Limb (tissue), 2 donors: ENCODE measurements around the gene CLEC19A.

Experiments used
- DNase-seq, 2 donors: peaks; one replicate each; pipeline ENCODE4 v3.0.0-alpha.2; 2016; ENCODE audit errors: extremely low spot score in 2 of 2

The CLEC19A gene

GRCh38 chr16:19285431-19285830 lies at the start of gene CLEC19A:
TSS of gene CLEC19A (plus strand) at chr16:19285731. CDS start at chr16:19285852, 121 bp downstream.
- DNase-seq, result no peak

GRCh38 chr16:19235886-19236285 lies 49.6 kb upstream of the CLEC19A start:
- DNase-seq, result no peak

- DNase-seq, result no peak
These were observed 48.8 kb upstream of the CLEC19A start for GRCh38 chr16:19236561-19237209.

DNA sequence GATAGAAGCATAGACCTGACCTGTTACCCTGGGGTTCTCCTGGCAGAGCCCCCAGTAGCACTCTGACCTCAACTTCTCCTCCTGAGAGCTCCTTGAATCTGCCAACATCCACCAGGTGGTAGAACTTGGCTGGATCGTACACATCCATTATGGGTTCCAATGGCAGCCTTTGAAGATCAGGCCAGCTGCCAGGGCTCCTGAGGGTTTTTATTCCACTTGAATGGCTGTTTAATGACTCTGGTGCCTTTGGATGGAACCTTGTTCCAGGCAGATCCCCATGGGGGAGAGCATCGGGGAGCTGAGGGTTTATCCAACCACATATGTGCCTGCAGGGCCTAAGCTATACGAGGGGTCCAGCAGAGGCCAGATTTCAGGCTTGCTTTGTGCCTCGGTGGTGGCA lies 47.1 kb upstream of the CLEC19A start:
- no peak for DNase-seq

- DNase-seq, result no peak
These were observed 45.9 kb upstream of the CLEC19A start for GRCh38 chr16:19239511-19240155.

DNA sequence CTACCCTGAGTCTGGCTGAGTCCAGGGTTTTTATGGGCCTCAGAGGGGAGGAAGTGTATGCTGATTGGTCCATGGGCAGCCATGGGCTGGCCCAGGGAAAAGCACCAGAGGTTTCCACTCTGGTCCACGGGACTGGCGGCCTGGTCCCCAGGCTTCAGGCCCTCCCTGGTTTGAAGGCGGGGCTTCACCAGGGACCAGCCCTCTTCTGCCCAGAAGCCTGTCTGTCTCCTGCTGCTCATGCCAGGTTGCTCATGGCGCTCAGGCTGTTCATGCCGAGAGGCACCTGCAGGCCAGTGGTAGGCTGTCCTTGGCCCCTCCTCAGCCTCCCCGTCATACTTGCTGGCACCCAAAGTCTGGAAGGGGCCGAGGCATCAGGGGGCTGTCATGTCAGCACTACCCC lies 45.0 kb upstream of the CLEC19A start:
- DNase-seq, result no peak

GRCh38 chr16:19241512-19241911 lies 44.0 kb upstream of the CLEC19A start:
- DNase-seq, result no peak

GRCh38 chr16:19242186-19242585 lies 43.3 kb upstream of the CLEC19A start:
- DNase-seq, result no peak

GRCh38 chr16:19242987-19243575 lies 42.5 kb upstream of the CLEC19A start:
- no peak for DNase-seq

- DNase-seq, result no peak
These were observed 40.1 kb upstream of the CLEC19A start for GRCh38 chr16:19245326-19245925.

GRCh38 chr16:19252904-19253303 lies 32.6 kb upstream of the CLEC19A start:
- no peak for DNase-seq

DNA sequence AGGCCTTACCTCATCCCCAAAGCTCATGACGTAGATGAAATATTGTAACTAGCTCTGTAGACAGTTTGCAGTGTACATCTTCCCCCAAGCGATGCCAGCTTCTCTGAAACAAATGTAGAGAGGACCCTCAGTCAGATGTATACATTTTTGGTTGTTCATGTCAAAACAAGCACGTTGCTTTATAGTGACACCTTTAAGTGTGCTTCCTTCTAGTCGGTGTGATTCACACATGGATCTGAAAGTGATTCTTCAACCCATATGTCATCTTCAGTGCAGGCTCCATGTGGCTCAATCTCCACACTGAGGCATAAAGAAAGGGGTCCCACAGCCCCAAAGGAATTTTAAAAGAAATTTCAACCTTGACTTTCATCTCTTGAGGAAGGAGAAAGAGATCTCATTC lies 30.9 kb upstream of the CLEC19A start:
- DNase-seq, result no peak

GRCh38 chr16:19264123-19264673 lies 21.3 kb upstream of the CLEC19A start:
- DNase-seq, result no peak

GRCh38 chr16:19265380-19265930 lies 20.1 kb upstream of the CLEC19A start:
- DNase-seq, result no peak

GRCh38 chr16:19266774-19267173 lies 18.8 kb upstream of the CLEC19A start:
- no peak for DNase-seq

DNA sequence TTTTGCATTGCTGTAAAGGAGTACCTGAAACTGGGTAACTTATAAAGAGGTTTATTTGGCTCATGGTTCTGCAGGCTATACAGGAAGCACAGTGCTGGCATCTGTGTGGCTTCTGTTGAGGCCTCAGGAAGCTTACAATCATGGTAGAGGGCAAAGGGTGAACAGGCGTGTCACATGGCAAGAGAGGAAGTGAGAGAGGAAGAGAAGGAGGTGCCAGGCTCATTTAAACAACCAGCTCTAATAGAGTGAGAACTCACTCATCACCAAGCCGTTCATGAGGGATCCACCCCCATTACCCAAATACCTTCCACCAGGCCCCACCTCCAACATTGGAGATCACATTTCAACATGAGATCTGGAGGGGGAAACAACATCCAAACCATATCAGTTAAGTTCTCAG lies 16.4 kb upstream of the CLEC19A start:
- DNase-seq, result no peak

DNA sequence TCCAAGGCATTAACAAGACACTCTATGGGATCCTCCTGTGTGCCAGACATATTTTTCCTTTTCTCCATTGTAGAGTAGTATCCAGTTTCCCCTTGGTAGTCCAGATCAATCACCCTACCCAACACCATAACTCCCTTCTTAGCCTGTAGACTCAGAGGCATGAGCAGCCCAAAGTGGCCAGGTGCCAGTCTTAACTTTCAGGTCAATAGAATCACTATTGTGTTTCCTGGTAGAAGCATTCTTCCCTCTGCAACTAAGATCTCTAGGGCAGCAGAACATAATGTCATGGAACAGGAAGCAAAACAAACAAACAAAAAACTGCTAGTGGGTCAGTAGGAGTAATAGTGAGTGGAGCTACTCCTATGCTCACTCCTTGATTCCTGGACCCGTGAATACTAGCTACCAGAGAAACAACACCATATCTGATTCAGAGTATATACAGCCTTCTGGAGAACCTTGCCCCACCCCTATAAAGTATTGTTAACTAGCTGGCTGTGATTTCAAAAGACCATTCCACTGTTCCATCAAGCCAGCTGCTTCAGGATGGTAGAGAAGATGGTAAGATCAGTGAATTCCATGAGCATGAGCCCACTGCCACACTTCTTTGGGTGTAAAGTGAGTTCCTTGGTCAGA lies 11.2 kb upstream of the CLEC19A start:
- no peak for DNase-seq

- DNase-seq, result no peak
These were observed 7.1 kb upstream of the CLEC19A start for GRCh38 chr16:19278403-19278802.

DNA sequence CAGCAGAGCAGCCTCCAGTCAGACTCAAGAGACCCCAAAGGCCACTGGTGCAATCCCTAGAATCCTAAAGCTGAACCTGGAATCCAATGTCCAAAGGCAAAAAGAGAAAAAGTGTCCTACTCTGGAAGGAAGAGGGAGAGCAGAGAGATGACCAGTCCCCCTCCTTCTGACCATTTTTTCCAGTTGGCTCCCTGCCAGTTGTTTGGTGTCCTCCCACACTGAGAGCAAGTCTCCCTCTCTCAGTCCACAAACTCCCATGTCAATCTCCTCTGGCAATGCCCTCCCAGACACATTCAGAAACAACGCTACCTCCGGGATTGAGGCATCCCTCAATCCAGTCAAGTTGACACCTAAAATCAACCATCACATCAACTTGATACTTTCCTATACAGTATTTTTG lies 4.3 kb upstream of the CLEC19A start:
- DNase-seq, result no peak

GRCh38 chr16:19282101-19282500 lies 3.4 kb upstream of the CLEC19A start:
- no peak for DNase-seq

- no peak for DNase-seq
These were observed 1.9 kb upstream of the CLEC19A start for GRCh38 chr16:19283637-19284036.
